NCI-H526 (cell line): Measurements from ENCODE around the gene NGEF.

Experiments
- DNase-seq, 2 experiments: peaks; one replicate each; lab custom pipeline; 2025; lab: John Stamatoyannopoulos, UW

NGEF gene

GRCh38 chr2:233042549-233042948 is 29.5 kb upstream of the NGEF start:
- DNase-seq: no peak

GRCh38 chr2:233041722-233042323 is 28.8 kb upstream of the NGEF start:
- no peak for DNase-seq

GRCh38 chr2:233040571-233040970 is 27.5 kb upstream of the NGEF start:
- no peak for DNase-seq

DNA sequence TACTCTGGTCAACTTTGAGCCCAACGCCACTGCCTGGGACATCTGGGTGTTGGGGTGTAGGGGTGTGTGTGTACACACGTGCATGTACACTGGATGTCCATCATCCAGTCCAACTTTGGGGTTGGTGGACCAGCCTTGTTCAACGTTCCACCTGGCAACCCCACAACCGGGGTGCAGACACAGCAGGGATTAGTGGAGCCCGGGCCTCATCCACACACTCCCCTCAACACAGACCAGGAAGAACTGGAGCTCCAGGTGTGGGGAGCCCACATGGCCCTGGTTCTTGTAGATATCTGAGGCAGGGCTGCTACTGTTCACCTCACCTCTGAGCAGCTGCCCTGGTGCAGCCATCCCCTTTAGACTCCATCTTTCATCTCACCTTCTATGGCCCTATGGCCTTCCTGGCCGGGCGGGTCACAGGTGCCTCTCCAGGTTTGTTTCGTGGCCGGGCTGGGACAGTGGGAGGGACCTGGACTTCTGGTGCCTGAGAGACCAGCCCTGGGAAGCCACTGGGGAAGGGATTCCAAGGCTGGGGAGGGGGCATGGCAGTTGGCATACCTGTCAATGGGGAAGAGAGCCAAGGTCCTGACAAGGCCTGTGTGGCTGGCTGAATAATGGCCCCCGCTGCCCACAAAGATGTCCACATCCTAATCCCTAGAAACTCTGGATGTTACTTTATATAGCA is 26.9 kb upstream of the NGEF start:
- DNase-seq: no peak

DNA sequence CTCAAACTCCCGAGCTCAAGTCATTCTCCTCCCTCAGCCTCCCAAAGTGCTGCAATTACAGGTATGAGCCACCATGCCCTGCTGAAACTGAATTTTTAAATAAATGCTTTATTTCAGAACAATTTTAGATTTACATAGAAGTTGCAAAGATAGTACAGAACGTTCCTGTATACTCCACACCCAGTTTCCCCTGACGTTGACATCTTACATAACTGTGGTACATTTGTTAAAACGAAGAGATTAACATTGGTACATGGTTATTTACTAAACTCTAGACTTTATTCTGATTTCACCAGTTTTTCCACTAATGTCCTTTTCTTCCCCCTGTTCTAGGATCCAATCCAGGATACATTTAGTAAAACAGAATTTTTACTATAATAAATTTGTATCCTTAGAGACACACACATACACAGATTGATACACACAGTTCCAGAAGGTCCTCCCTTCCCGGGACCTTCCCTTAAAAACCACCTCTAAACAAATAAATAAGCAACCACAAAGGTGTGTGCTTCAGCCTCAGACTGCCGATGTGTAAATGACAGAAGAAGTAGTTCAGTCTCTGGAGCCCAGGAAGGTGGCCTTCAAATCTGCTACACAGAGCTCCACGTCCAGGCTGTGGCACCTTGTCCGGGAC is 26.3 kb upstream of the NGEF start:
- no peak for DNase-seq

DNA sequence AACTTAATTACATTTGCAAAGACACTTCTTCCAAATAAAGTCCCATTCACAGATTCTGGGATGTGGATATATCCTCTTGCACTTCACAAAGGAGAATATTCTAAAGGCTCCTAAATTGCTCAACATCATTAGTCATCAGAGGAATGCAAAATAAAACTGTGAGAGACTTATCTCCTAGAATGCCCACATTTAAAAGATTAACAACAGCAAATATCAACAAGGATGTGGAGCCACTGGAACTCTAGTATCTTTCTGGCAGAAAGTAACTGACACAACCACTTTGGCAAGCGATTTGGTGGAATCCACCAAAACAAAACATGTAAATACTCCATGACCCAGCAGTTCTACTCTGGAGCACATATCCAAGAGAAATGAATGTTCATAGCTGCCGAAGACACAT is 24.0 kb upstream of the NGEF start:
- DNase-seq: no peak

DNA sequence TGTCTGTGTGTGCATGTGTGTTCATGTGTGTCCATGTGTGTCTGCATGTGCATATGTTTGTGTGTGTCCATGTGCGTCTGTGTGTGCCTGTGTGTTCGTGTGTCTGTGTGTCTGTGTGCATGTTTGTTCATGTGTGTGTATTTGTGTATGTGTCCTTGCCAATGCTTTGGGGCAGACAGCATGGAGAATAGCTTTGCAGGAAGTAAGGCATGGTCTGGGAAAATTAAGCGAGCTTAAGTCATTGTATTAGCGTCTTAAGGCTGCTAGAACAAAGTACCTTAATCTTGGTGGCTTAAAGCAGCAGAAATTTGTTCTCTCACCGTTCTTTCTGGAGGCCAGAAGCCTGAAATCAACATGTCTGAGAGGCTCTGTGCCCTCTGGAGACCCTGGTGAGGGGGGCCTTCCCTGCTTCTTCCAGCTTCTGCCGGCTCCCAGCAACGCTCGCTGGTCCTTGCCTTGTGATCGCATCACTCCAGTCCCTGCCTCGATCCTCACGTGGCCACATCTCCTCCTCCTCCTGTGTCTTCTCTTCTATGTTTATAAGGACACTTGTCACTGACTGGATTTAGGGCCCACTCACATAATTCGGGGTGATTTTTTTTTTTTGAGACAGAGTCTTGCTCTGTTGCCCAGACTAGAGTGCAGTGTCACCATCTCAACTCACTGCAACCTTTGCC is 23.2 kb upstream of the NGEF start:
- DNase-seq: no peak

GRCh38 chr2:233035426-233036161 is 22.5 kb upstream of the NGEF start:
- no peak for DNase-seq

GRCh38 chr2:233034091-233034882 is 21.2 kb upstream of the NGEF start:
- DNase-seq: no peak

GRCh38 chr2:233033672-233034071 is 20.6 kb upstream of the NGEF start:
- no peak for DNase-seq

DNA sequence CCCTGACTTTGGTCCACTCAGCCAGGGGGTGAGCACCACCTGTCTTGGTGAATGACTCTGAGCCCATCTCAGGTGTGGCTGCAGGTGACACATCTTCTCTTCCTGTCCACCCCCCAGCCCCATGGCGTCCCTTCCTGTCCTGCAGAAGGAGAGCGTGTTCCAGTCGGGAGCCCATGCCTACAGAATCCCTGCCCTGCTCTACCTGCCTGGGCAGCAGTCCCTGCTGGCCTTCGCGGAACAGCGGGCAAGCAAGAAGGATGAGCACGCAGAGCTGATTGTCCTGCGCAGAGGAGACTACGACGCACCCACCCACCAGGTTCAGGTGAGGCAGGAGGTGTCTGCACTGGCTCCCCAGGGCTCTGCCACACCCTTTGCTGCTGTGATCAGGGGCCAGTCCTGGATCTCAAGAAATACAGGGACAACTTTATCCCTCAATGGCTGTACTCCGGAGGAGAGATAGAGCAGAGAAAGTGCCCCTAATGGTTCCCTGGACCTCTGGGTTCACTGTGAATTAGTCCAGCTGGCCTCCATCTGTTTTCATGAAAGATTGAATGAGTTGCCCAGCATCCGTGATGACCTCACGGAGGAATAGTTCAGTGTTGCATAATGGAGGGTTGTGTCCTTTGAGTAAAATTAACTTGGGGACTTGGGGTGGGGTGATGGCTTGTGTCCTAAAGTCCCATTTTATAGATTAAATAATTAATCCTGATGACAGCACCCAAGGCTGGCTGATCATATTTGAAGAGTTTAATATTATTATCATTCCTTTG is 19.7 kb upstream of the NGEF start, which contains the start of gene NEU2:
TSS of gene NEU2 (plus strand) at position 122 of the 770 bp plus-strand sequence. CDS start at position 122, 0 bp downstream.
- no peak for DNase-seq

DNA sequence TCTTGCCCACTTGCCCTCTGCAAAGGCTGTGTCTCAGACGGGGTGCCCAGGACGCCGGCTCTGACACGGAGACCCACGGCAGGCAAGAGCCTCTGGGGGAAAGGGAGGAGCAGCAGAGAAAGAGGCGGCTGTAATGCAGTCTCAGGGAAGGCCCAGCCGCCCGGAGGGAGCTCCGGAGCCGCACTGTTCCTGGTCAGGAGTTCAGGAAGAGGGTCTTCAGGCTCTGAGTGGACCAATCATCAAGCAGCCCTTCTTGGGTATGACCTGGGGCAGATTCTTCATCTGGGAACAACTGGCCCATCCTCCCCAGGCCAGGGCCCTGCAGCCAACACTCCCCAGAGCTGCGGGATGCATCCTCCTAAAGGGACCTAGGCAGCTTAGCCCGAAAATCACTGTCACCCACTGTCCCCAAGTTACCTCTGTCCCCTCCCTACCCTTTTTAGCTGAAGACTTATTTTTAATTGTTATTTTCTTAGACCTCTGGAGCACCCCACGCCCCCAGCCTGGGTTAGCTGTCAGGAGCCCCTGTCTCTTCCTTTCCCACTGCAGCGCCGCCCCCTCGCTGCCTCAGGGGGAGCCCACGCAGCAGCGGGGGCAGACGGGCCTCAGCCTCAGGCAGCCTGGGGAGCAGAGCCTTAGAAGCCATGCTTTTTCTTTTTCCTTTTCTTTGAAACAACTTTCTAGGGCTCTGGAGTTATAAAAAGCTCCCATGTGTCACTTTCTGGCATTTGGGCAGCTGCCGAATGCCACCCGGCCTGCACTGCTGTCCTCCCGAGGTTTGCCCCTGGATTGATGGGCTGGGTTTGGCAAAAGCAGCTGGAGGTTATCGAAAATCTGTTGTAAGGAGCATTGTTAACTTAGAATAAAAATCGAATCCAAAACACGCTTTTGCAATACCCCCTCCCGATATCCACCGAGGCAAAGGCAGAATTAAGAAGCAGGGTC is 18.8 kb upstream of the NGEF start:
- DNase-seq: no peak

DNA sequence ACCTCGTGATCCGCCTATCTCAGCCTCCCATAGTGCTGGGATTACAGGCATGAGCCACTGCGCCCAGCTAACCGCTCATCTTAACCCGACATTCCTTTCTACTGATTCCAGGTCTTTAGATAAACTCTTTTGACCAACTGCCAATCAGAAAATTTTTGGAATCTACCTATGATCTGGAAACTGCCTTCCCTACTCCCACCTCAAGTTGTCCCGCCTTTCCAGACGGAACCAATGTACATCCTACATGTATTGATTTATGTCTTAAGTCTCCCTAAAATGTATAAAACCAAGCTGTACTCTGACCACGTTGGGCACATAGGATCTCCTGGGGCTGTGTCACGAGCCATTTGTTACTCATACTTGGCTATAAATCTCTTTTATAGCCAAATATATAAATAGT is 16.3 kb upstream of the NGEF start:
- DNase-seq: no peak

GRCh38 chr2:233026198-233026813 is 13.2 kb upstream of the NGEF start:
- no peak for DNase-seq

DNA sequence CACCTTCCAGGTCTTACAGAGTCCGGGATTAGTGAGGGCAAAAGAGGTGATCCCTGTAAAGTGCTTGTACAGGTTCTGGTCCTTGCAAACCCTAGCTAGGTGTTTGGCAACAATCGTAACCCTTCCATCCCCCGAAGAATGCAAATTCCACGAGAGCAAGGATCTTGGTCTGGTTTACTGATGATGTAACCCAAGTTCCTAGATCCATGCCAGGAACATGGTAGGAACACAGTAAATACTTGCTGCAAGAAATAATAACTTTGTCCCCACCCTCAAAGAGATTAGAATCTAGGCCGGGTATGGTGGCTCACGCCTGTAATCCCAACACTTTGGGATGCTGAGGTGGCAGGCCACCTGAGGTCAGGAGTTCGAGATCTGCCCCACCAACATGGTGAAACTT is 12.7 kb upstream of the NGEF start:
- no peak for DNase-seq

DNA sequence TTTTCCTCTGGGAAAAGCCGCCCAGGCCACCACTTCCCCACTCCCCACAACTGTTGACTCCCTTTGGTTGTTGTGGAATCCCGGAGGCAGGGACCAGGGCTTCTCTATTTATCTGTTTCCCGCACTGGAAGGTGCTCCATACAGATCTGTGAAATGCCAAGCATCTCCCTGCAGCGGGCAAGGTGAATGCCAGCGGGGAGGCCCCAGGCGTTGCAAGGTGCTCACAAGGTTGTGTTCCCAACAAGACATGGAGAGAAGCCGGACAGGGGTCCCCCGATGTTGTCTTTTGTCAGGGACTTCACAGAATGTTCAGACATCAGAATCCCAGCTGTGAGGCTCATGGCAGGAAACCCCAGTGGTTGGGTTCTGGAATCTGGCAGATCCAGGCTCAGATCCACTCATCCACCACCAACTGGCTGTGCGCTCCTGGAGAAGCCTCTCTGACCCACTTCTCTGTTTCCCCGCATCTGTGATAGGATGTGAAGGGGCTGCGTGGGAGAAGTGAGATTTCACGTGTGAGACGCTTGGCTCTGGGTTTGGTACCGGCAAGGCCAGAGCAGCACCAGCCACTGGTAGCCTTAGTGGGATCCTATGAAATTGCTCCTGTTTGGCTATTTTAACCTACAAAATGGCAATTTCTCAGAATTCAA is 10.8 kb upstream of the NGEF start:
- no peak for DNase-seq

DNA sequence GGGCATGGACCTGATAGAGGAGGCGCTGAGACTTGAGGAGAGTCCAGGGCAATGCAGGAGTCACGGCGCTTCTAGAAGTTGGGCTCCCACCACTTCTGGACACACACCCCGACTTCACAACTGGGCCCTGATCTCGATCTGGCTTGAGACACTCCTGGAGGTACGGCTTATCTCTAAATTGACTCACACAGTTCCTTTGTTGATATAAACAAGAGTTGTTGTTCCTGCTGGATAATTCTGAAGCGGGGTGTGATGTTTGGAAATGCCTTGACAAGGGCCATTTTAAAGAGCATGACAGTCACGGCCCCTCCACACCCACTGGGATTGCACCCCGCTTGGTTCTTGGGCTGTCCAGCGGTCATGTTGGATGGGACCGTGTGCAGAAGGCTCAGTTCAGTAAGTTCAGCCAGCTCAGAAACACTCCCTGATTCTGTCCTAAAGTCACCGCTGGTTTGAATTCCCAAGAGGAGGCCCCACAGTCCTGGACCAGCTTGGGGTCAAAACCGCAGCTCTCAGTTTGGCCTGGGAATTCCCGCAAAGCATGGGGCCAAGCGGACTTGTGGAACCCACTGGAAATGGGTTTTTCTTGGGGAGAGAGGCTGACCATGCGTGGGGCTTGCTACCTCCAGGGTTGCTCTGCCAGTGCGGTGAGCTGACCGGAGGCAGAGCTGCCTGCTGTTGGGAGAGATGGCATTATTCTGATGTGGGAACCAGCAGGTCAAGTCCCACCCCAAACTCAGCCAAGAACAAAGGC is 10.1 kb upstream of the NGEF start:
- DNase-seq: no peak

DNA sequence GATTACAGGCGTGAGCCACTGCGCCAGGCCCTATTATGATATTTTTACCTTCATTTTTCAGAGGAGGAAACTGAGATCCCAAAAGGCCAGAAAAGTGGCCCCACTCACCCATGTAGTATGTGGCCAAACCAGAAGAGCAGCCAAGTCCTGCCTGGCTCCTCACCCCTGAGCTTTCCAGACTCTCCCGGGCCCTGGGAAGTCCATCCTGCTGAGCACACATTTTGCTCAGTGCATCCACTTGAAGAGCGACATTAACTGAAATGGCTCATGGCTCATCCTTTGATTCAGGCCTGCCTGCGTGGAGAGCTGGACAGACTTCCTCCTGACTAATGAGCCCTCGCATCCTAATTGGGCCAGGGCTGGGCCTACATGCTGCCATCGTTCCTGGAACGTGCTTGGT is 9.5 kb upstream of the NGEF start:
- DNase-seq: no peak
